HL-60/S4 (cell line): Measurements from ENCODE around the gene GOLIM4.
"Not testable (repeated sequence)": the region's sequence is repeated elsewhere in the genome, so short reads cannot be mapped to it uniquely, and the experiment has no call there.

ENCODE experiments used
- in situ Hi-C: fragments of 300-500 bp; cut with MboI; formaldehyde crosslinking; loops from 2 replicates; pipeline ENCODE4 v1.14.3; 2022; ENCODE audit warnings: low sequenced_read_pairs

Gene GOLIM4

DNA sequence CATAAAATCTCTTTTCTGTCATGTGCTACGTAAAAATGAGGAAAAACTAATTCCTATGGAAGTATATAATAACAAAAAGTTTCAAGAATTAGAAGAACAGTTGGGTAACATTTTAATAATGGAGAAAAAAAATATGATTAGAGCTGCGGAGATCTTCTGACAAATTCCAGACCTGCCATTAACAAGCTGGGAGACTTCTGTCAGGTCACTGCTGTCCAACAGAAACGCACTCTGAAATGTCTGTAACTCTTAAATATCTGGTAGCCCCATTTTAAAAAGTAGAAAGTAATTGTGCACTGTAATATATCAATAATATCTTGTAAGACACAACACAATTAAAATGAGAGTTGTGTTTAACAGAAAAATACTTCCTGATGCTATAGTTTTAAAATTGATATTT lies 15.7 kb downstream of the GOLIM4 start:
- in situ Hi-C loops = no loop called here

DNA sequence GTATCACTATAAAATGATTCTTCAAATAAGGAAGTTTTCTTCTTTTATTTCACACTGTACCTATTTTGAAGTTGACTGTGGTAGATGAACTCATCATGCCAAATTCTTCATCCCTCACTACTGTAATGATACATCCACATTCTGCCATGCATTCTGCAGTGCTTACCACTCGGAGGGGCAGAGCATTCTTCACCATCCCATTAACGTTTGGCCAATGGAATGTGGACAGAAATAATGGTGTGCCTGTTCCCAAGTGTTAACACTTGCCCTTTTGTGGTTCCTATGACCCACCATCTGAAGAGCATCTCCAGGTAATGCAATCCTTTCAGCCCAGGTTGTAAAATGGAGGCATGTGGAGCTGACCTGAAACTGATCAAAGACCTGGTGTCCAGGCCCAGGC lies 18.6 kb downstream of the GOLIM4 start:
- in situ Hi-C loops = no loop called here

DNA sequence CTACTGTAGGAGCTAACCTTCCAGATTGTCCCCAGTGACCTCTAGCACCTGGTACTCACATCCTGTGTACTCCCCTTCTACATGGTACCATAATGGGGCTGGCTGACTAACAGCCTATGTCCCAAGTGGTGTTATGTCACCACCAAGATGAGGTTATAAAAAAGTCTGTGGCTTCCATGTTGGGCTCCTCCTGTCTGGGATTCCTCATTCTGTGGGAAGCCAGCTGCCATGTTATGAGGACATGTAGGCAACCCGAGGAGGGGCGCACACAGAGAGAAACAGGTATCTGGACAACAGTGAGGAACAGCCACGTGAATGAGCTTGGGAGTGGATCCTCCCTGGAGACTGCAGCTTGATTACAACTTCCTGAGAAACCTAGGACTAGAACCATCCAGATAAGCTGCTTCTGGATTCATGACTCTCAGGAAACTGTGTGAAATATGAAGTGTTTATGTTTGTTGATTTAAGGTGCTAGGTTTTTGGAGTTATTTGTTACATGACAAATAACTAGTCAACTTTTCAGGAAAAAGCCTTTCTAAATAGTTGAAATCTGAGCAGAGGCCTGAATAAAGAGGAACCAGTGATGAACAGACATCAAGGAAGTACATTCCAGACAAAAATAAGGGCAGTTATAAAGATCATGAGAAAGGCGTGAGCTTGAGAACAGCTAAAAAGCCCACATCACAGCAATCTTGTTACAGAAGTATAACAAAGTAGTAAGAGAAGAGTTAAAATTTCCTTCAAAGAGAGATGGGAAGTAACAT lies 21.7 kb downstream of the GOLIM4 start:
- in situ Hi-C loops = no loop called here

DNA sequence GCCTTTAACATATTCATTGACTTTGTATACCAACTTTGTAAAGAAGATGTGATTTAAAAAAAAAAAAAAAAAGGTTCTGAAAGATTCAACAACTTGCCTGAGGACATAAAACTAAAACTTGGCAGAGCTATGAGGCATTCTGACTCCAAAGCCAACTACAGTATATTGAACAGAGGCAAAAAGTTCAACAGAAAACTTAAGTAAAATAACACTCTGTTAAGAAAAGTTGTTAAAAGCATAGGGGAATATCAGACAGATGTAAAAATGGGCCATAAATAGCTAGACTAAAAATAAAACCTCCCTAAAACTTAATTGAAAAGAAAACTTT lies 23.4 kb downstream of the GOLIM4 start:
- in situ Hi-C loops = no loop called here

DNA sequence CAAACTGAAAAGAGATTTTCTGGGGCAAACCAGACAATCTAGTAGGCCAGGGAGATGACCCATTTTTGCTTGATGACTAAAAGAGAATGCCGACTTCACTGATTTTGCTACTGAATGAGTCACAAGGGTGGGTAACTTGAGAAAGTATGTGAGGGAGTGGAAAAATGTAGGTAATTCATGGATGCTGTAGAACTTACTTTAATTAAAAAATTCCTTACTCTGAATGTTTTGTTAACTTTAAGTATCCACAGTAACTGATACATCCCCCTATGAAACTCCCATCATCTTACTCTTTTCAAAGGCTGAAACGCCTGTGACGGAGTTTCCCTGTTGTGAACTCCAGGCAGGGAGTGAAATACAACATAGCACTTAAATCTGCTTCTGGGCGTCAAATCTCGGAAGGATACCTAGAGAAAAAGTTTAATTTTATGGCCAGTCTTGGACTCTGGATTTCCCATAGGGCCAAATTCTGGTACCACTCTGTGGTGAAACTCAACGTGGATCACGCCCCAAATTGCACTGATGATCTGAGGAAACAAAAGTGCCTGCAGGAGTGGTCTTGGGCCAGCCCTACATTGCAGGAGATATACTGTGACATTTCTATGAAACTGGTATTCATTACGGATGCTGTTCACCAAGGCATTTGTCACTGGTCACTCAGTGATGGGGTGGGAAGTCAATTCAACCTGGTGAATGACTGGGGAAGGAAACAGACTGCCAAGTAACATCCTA lies 24.0 kb downstream of the GOLIM4 start:
- in situ Hi-C loops = no loop called here

DNA sequence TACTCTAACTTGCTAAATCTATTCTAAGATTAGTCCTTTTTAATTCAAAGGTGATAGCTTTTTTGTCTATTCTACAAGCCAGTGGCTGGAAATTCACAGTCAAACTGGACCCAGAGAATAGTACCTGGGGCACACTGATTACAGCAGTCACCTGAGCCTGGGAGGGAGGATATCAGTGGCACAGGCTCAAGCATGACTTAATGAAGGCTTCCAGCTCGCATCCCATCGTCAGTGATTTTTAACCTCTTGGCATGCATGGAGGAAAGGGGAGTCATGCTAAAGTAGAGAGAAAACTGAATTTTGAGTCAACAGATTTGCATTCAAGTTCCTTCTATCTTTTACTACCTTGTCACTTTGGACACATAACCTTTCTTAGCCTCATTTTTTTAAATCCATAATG lies 24.8 kb downstream of the GOLIM4 start:
- in situ Hi-C loops = no loop called here

DNA sequence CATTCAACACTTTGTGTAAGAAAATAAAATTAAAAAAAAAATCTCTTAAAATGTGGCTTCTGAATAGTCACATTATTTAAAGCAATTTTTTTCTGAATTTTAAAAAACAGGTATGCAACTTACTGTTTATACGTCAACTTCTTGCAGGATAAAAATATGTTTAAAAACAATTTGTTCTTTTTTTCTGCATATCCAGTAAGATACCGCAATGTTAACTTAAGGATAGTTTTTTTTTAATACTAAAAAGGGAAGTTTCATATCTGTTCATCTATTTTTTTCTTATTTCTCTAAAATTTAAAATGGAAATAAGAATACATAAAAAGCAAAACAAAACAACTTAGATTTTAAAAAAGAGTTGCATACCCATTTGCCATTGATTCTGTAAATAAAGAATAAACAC lies 27.4 kb downstream of the GOLIM4 start:
- in situ Hi-C loops = no loop called here

DNA sequence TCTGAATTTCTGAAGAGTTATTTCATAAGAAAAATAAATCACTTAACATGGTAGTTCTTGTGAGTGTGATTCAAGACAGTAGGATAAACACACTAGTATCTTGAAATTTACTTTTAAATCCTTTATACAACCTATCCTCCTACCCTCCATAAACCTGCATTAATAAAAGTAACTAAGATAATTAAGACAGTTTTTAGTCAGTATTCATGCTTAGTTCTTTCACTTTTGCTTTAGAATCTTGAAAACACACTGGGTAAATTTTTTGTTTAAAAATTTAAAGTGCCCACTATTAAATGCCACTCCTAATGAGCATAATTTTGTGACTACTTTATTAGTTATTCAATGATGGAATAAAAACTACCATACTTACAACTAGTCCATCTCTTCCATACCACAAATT lies 28.8 kb downstream of the GOLIM4 start:
- in situ Hi-C loops = no loop called here

DNA sequence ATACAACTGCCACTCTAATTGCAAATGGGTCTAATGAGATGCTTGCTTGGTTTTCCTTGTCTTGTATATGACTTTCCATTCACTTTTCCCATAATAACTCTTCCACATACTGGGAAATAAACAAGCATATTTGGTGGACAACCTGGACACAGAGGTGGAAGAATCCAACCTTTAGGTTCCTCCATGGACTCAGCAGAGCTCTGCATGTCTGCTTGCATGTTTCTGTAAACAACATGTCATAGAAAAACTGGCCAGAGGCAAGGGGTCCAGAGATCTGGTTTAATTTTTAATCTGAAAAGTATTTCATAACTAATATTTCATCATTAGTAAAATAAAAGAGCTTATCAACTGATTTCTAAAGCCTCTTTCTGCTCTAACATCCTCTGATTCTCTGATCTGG lies 30.2 kb downstream of the GOLIM4 start:
- in situ Hi-C loops = no loop called here

DNA sequence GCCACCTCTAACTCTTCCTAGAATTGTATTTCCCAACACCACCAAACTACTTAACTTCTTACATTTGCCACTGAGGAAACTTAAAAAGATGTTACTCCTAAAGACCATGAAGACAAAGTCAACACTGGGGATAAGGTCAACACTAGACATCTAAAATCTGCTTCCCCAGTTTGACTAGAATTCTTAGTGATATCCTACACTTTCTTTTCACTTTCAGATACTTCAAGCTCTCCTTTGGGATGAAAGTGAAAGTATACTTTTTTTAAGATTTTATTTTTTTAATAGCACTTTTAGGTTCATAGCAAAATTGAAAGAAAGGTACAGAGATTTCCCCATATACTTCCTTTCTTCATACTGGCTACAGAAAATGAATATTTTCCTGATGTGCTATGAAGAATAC lies 32.6 kb downstream of the GOLIM4 start:
- in situ Hi-C loops = no loop called here

DNA sequence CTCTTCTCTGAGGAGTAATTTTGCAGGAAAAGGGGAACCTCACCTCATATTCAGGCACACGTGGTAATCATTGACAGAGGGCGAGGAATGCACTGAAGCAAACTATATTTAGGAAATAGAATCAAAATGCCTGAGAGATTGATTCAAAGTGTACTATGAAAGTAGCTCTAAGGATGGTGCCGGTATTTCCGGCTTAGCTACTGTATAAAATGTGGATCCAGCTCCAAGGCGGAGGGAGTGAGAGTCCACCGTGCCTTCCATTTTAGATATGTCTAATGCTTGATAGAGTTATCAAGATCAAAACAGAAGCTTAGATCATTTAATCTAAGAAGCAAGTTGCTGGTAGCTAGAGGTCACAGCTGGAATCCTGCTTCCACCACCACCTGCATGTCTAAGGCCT lies 33.0 kb downstream of the GOLIM4 start:
- in situ Hi-C loops = no loop called here

DNA sequence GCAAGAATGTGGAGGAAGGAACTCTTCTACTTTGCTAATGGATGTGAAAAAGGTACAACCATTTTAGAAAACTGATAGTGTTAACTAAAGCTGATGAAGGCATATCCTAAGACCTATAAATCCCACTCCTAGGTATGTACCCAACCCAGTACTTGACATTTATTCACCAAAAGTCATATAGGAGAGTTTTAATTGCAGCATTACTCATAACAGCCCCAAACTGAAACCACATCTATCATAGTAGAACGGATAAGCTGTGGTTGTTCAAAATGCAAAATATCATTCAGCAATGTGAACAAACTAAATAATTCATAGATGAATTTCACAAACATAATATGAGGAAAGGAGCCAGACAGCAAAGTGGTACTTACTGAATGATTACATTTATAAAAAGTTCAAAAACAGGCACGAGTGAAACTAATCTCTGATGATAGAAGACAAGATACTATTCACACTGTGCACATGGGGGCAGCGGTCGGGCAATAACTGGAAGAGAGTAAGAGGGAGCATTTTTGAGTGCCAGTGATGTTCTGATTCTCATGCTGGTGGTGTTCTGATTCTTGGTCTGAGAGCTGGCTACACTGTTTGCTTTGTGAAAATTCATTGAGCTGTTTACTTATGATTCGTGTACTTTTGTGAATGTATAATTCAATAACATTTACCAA lies 34.3 kb downstream of the GOLIM4 start:
- in situ Hi-C loops = no loop called here

DNA sequence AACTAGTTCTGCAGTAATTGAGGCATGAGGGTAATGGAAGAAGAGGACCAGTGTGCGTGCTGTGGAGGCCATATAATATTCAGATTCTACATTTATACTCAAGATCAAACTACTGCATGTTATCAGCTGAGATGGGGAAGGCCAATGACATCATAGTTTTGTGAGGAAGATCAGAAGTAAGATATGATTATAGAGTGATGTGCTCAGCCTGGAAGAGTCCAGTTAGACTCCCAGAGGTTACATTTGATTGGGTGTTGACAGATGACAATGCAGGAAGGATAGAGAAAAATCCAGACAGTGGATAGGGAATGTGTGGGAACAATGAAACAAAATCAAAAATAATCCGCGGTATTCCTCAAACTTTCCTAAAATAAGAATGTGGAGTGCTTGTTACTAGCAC lies 35.4 kb downstream of the GOLIM4 start:
- in situ Hi-C loops = no loop called here

DNA sequence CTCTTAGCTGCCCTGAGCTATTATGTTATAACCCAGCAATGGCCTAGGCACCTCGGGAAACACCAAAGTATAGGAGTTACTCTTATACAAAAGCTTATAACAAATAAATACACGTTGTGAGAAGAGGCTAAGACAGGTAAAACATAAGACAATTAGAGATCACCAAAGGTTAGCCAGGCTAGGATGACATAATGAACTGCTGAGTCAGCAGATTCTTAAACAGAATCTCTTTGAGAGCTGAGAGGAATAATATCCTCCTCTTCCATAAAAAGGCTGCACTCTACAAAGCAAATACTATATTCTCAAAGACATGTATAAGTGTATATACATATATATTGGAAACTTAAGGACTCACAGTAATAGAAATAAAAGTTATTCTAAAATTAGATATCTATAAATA lies 37.2 kb downstream of the GOLIM4 start:
- in situ Hi-C loops = no loop called here

DNA sequence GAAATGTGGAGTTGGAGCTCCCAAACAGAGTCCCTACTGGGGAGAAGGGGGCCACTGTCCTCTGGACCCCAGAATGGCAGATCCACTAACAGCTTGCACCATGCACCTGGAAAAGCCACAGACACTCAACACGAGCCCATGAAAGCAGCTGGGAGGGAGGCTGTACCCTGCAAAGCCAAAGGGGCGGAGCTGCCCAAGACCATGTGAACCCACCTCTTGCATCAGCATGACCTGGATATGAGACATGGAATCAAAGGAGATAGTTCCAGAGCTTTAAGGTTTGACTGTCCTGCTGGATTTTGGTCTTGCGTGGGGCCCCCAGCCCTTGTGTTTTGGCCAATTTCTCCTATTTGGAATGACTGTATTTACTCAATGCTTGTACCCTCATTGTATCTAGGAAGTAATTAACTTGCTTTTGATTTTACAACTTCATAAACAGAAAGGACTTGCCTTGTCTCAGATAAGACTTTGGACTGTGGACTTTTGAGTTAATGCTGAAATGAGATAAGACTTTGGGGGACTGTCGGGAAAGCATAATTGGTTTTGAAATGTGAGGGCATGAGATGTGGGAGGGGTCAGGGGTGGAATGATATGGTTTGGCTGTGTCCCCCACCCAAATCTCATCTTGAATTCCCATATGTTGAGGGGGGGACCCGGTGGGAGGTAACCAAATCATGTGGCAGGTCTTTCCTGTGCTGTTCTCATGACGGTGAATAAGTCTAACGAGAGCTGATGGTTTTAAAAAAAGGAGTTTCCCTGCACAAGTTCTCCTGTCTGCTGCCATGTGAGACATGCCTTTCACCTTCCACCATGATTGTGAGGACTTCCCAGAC lies 39.1 kb downstream of the GOLIM4 start:
- in situ Hi-C loops = not testable (repeated sequence)

DNA sequence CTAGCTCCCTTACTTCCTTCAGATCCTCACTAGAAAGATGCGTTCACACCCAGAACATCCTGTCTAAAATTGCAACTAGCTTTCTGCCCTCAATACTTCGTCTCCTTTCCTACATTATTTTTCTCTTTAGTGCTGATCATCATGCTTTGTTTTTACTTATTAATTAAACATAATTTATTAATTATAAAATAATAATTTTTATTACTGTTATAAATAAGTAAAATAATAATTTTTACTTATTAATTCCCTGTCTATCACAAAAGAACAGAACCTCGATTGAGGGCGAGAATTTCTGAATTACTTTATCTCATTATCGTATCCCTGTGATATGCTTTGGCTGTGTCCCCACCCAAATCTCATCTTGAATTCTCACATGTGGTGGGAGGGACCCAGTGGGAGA lies 41.3 kb downstream of the GOLIM4 start:
- in situ Hi-C loops = no loop called here

DNA sequence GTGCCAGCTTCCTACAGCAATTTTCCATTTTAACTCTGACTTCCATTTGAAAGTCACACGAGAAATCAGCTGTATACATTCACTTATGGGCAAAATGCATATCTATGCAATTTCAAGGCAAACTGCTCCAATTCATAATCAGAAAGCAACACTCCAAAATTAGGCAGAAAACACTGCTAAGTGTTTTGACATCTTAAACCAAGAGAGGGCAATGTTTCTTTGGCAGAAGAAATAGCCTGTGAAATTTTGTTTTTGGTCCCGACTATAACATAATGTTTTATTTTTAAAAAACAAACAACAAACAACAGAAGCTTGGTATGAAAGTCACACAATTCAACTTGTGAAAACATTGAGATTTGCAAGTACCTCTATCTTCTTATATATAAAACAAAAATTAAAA lies 42.6 kb downstream of the GOLIM4 start:
- in situ Hi-C loops = no loop called here

DNA sequence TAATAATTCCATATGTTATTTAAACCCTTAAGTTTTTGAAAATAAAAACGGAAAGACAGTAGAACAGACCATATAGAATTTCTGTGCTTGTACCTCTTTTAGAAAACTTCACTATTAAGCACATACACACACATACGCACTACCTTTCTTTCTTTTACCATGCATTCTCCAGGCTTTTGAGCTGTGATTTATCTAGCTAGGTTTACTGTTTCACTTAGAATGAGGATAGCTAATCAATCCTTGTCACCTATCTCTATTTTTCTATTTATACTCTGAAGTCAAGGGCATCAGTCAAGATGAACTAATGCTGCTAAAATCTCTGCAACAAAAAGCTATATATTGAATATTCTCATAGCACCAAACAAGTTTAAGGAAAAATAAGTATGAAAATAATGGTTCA lies 43.2 kb downstream of the GOLIM4 start:
- in situ Hi-C loops = no loop called here

DNA sequence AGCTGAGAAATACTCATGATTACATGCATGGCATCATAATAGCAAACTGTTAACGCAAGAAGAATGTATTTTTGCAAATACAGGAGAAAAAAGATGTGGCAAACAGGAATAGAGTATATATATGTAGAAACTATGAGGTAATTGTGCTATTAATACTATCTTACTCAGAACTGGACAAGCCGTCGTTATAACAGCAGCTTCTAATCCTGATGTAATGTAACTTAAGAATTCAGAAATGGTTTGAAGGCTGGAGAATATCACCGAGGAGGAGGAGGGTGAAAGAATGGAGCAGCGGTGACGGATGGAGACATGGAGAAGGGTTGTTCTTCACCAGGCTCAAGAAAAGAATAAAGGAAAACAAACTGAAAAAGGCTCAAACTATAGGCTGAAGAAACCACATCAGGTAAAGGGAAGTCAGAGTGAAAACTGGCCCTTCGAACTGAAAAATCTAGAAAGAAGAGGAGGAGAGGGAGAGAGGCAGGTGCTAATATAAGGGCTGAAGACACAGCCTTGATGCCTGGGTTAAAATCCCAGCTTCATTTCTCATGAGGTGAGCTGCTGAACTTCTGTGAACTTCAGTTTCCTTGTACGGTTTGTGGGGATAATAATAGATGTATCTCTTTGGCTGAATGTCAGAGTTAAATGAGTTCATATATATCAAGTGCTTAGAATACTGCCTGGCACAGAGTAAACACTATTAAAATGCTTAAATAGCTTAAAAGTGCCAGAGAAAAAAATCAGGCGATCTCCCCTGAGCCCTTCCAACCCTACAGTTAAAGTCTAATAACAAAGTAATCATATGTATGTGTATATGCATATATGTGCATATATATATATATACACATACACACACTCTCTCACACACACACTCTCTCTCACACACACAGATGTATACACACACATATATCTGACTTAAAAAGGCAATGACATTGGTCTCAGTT lies 43.9 kb downstream of the GOLIM4 start:
- in situ Hi-C loops = no loop called here

DNA sequence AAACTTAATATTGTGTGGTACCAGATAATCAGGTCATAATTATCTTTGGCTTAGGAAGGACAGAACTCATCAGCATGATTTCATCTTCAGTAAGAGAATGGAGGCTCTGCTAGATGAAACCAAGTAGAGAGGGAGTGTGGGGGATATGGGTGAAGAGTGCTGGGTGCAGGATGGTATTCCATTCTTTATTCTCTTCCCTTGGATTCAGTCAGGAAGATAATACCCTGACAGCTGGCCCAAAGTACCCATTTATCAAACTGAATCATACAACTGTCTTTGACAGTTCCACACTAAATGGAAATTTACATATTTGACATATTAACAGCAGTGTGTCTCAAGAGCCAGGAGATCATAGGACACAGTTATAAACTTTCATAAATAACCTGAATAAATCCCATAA lies 44.7 kb downstream of the GOLIM4 start:
- in situ Hi-C loops = no loop called here
